HG02885 (cell line): ENCODE data around the gene RNPEPL1.

Experiments
- ATAC-seq: cut with Tn5 transposase; IDR thresholded peaks from one replicate; pipeline ENCODE4 v1.9.1; 2021; ENCODE audit warnings: mild to moderate bottlenecking; ENCODE audit not compliant: unreplicated experiment, poor library complexity

RNPEPL1 gene

GRCh38 chr2:240589850-240590525 is 21.7 kb downstream of the RNPEPL1 start:
- ATAC-seq, result no peak

- ATAC-seq, result no peak
Observed at GRCh38 chr2:240590681-240591111, 22.4 kb downstream of the RNPEPL1 start.

GRCh38 chr2:240591226-240591625 is 22.9 kb downstream of the RNPEPL1 start:
- no peak for ATAC-seq

- ATAC-seq, result no peak
Observed at GRCh38 chr2:240591784-240592183, 23.5 kb downstream of the RNPEPL1 start.

GRCh38 chr2:240593026-240593702 is 24.9 kb downstream of the RNPEPL1 start:
- ATAC-seq, result no peak

- ATAC-seq, result no peak
Observed at GRCh38 chr2:240593703-240594451, 25.6 kb downstream of the RNPEPL1 start.

- ATAC-seq, result no peak
Observed at GRCh38 chr2:240594511-240595380, 26.5 kb downstream of the RNPEPL1 start.

- no peak for ATAC-seq
Observed at GRCh38 chr2:240595381-240596079, 27.2 kb downstream of the RNPEPL1 start.

- ATAC-seq, result no peak
Observed at GRCh38 chr2:240596080-240596460, 27.8 kb downstream of the RNPEPL1 start.

- ATAC-seq, result no peak
Observed at GRCh38 chr2:240596491-240596931, 28.2 kb downstream of the RNPEPL1 start.

GRCh38 chr2:240597054-240597418 is 28.8 kb downstream of the RNPEPL1 start:
- ATAC-seq, result no peak

- ATAC-seq, result no peak
Observed at GRCh38 chr2:240597419-240598181, 29.3 kb downstream of the RNPEPL1 start.

- ATAC-seq, result no peak
Observed at GRCh38 chr2:240598311-240598911, 30.1 kb downstream of the RNPEPL1 start.

- no peak for ATAC-seq
Observed at GRCh38 chr2:240599141-240599583, 30.9 kb downstream of the RNPEPL1 start.

- ATAC-seq, result no peak
Observed at GRCh38 chr2:240600451-240600961, 32.2 kb downstream of the RNPEPL1 start.

- no peak for ATAC-seq
Observed at GRCh38 chr2:240601061-240601830, 33.0 kb downstream of the RNPEPL1 start.

- no peak for ATAC-seq
Observed at GRCh38 chr2:240601831-240602160, 33.5 kb downstream of the RNPEPL1 start.
